WTC11 (cell line): ENCODE measurements around the gene PHLDB2. TPM values are rescaled to one million over a fixed set of nuclear protein-coding genes. Genes with fewer than 3 reads are reported as not detected.
A peak's percentile ranks its signal among the peaks of the same experiment; 100 is the strongest.

Experiments
- ATAC-seq: fragments of 200-7000 bp; cut with Tn5 transposase; 2 replicates; pipeline ENCODE4 v1.10.0; 2021; ENCODE audit warnings: mild to moderate bottlenecking, moderate library complexity
- CTCF ChIA-PET: fragments of 300-600 bp; sonication (Branson Sonifier 250); formaldehyde crosslinking; loops from one replicate; lab custom pipeline; 2021; ENCODE audit warnings: antibody characterized with exemption; lab: Charles Lee
- POLR2A ChIA-PET: fragments of 350-600 bp; sonication (Branson Sonifier 250); formaldehyde crosslinking; loops from one replicate; lab custom pipeline; 2021; ENCODE audit warnings: antibody characterized with exemption; lab: Charles Lee
- DNase-seq: peaks from one replicate; pipeline ENCODE4 v3.0.0; 2021; ENCODE audit warnings: low spot score
- H3K27ac Mint-ChIP-seq: 2 replicates; pipeline ENCODE4 v1.8.0; 2021; ENCODE audit warnings: mixed read lengths
- H3K27me3 Mint-ChIP-seq: 2 replicates; pipeline ENCODE4 v1.8.0; 2021; ENCODE audit warnings: low read depth, mild to moderate bottlenecking, moderate library complexity, mixed read lengths
- H3K36me3 Mint-ChIP-seq: 2 replicates; pipeline ENCODE4 v1.8.0; 2021; ENCODE audit warnings: mixed read lengths
- H3K4me1 Mint-ChIP-seq: 2 replicates; pipeline ENCODE4 v1.8.0; 2022; ENCODE audit warnings: mixed read lengths
- H3K4me3 Mint-ChIP-seq: 2 replicates; pipeline ENCODE4 v1.8.0; 2021; ENCODE audit warnings: mild to moderate bottlenecking, moderate library complexity, mixed read lengths
- H3K9me3 Mint-ChIP-seq: 2 replicates; pipeline ENCODE4 v1.8.0; 2021; ENCODE audit warnings: mixed read lengths
- ATF1 ChIP-seq: sonication (generic); formaldehyde crosslinking; IDR thresholded peaks from 2 replicates; pipeline ENCODE4 v1.8.1; 2023; ENCODE audit warnings: mild to moderate bottlenecking, moderate library complexity, missing genetic modification reagents
- CREB1 ChIP-seq: sonication (generic); formaldehyde crosslinking; IDR thresholded peaks from 2 replicates; pipeline ENCODE4 v1.8.0; 2023; ENCODE audit warnings: mild to moderate bottlenecking, missing genetic modification reagents
- ELF4 ChIP-seq: sonication (generic); formaldehyde crosslinking; IDR thresholded peaks from 2 replicates; pipeline ENCODE4 v1.8.1; 2022; ENCODE audit warnings: low read depth, mild to moderate bottlenecking, moderate library complexity, missing genetic modification reagents
- ETV6 ChIP-seq: sonication (generic); formaldehyde crosslinking; IDR thresholded peaks from 2 replicates; pipeline ENCODE4 v1.8.1; 2022; ENCODE audit warnings: mild to moderate bottlenecking, missing genetic modification reagents
- GABPB1 ChIP-seq: sonication (generic); formaldehyde crosslinking; IDR thresholded peaks from 2 replicates; pipeline ENCODE4 v1.8.1; 2023; ENCODE audit warnings: mild to moderate bottlenecking, missing genetic modification reagents
- GRHL2 ChIP-seq: fragments of 250-450 bp; sonication (Bioruptor Pico); IDR thresholded peaks from 2 replicates; pipeline ENCODE4 v1.8.0; 2022; ENCODE audit warnings: mild to moderate bottlenecking, moderate library complexity; ENCODE audit not compliant: insufficient replicate concordance, severe bottlenecking
- HMGA2 ChIP-seq: fragments of 250-450 bp; sonication (Bioruptor Pico); IDR thresholded peaks from 2 replicates; pipeline ENCODE4 v1.4.0; 2021; ENCODE audit warnings: mild to moderate bottlenecking, moderate library complexity
- JAZF1 ChIP-seq: fragments of 250-450 bp; sonication (Bioruptor Pico); IDR thresholded peaks from 2 replicates; pipeline ENCODE4 v1.9.0; 2021; ENCODE audit warnings: moderate library complexity, mild to moderate bottlenecking, inconsistent platforms
- JUN ChIP-seq: sonication (generic); formaldehyde crosslinking; IDR thresholded peaks from 2 replicates; pipeline ENCODE4 v1.8.0; 2023; ENCODE audit warnings: mild to moderate bottlenecking, missing genetic modification reagents
- NR1H2 ChIP-seq: sonication (generic); formaldehyde crosslinking; IDR thresholded peaks from 2 replicates; pipeline ENCODE4 v1.9.0; 2021; ENCODE audit warnings: mild to moderate bottlenecking, moderate library complexity, missing genetic modification reagents
- OVOL2 ChIP-seq: fragments of 250-450 bp; sonication (Bioruptor Pico); IDR thresholded peaks from 2 replicates; pipeline ENCODE4 v1.9.0; 2021; ENCODE audit warnings: mild to moderate bottlenecking, borderline replicate concordance
- RORB ChIP-seq: fragments of 250-450 bp; sonication (Bioruptor Pico); IDR thresholded peaks from 2 replicates; pipeline ENCODE4 v1.9.0; 2021; ENCODE audit warnings: mild to moderate bottlenecking
- SMAD4 ChIP-seq: sonication (generic); formaldehyde crosslinking; IDR thresholded peaks from 2 replicates; pipeline ENCODE4 v1.8.0; 2022; ENCODE audit warnings: mild to moderate bottlenecking, missing genetic modification reagents
- TEAD1 ChIP-seq: sonication (generic); formaldehyde crosslinking; IDR thresholded peaks from 2 replicates; pipeline ENCODE4 v1.8.0; 2022; ENCODE audit warnings: mild to moderate bottlenecking, missing genetic modification reagents
- TEAD4 ChIP-seq: sonication (generic); formaldehyde crosslinking; IDR thresholded peaks from 2 replicates; pipeline ENCODE4 v1.8.0; 2022; ENCODE audit warnings: mild to moderate bottlenecking, missing genetic modification reagents
- ZNF121 ChIP-seq: sonication (generic); formaldehyde crosslinking; IDR thresholded peaks from 2 replicates; pipeline ENCODE4 v1.8.0; 2023; ENCODE audit warnings: missing genetic modification reagents
- ZNF416 ChIP-seq: fragments of 250-450 bp; sonication (Bioruptor Pico); IDR thresholded peaks from 2 replicates; pipeline ENCODE4 v1.9.0; 2021; ENCODE audit warnings: mild to moderate bottlenecking, inconsistent platforms
- total RNA-seq: library from RNA; stranded (reverse); gene quantifications from 3 replicates; pipeline ENCODE4 v1.2.3, GENCODE V29; 2021
- TF ChIP-seq, protein P1 (sequence below): fragments of 250-450 bp; sonication (Bioruptor Pico); IDR thresholded peaks from 2 replicates; pipeline ENCODE4 v1.9.0; 2021; ENCODE audit warnings: mild to moderate bottlenecking
- TF ChIP-seq, protein P2 (sequence below): fragments of 250-450 bp; sonication (Bioruptor Pico); IDR thresholded peaks from 2 replicates; pipeline ENCODE4 v1.9.0; 2021; ENCODE audit warnings: moderate library complexity, mild to moderate bottlenecking, inconsistent platforms, borderline replicate concordance
- TF ChIP-seq, protein P3 (sequence below): sonication (generic); formaldehyde crosslinking; IDR thresholded peaks from 2 replicates; pipeline ENCODE4 v1.8.1; 2022; ENCODE audit warnings: low read depth, missing genetic modification reagents, borderline replicate concordance
- TF ChIP-seq, protein P4 (sequence below): sonication (generic); formaldehyde crosslinking; IDR thresholded peaks from 2 replicates; pipeline ENCODE4 v1.8.1; 2023; ENCODE audit warnings: mild to moderate bottlenecking, missing genetic modification reagents, moderate library complexity
- TF ChIP-seq, protein P5 (sequence below): sonication (generic); formaldehyde crosslinking; IDR thresholded peaks from 2 replicates; pipeline ENCODE4 v1.8.1; 2023; ENCODE audit warnings: mild to moderate bottlenecking, missing genetic modification reagents
- TF ChIP-seq, protein P6 (sequence below): sonication (generic); formaldehyde crosslinking; IDR thresholded peaks from 2 replicates; pipeline ENCODE4 v1.8.0; 2022; ENCODE audit warnings: mild to moderate bottlenecking, missing genetic modification reagents
- TF ChIP-seq, protein P7 (sequence below): sonication (generic); formaldehyde crosslinking; conservative IDR thresholded peaks from 2 replicates; pipeline ENCODE4 v1.8.1; 2023; ENCODE audit warnings: mild to moderate bottlenecking, low read depth, missing genetic modification reagents, moderate library complexity

Gene PHLDB2
- total RNA-seq, 1 experiment from 2014 or later = 40.3 TPM

DNA sequence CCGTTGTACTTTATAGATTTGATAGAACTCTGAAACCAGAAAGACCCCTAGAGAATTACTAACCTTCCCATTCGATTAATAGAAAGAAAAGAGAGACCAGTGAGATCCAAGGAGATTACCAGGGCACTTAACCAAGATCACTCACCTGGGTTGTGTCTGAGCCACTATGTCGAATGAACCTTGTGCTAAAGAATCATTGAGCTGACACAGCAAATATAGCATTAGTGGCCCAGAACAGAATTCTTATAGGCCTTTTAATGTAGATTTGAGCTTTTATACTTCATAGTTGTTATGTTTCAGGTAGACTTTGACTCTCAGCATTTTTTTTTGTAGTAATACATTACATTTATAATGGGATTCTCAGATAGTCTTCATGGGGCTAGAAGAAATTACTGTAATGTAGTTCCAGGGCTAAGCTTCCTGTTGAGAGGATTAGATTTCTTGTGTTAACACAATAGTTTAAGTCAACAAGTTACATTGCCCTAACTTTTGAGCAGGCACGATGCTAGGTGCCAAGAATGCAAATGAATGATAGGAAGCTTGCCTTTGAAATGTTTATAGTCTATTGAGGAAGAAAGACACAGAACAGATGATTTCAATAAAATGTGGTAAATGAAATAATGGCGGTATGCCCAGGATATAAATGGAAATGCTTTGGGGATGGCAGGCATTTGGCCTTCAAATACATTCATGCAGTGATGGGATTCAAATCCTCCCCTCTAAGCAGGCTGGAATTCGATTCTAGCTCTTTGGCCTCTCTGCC is 95.3 kb downstream of the PHLDB2 start:
- POLR2A ChIA-PET = no interaction called here
- peaks cover under 1% of the 10 kb centered on the region for H3K36me3 Mint-ChIP-seq
- H3K27me3 Mint-ChIP-seq = peaks cover 29% of the 10 kb centered on the region
- H3K4me3 Mint-ChIP-seq = no peak overlapping the region
- TF ChIP-seq GRHL2 (CRISPR knock-in tag) (no peak), CREB1 (CRISPR knock-in tag) (no peak), RORB (CRISPR knock-in tag) (no peak), JUN (no peak), ELF4 (CRISPR knock-in tag) (no peak), OVOL2 (CRISPR knock-in tag) (no peak), ZNF416 (CRISPR knock-in tag) (no peak), ZNF121 (CRISPR knock-in tag) (no peak), NR1H2 (CRISPR knock-in tag) (no peak), TEAD1 (CRISPR knock-in tag) (no peak)
- TF ChIP-seq, protein P1, sequence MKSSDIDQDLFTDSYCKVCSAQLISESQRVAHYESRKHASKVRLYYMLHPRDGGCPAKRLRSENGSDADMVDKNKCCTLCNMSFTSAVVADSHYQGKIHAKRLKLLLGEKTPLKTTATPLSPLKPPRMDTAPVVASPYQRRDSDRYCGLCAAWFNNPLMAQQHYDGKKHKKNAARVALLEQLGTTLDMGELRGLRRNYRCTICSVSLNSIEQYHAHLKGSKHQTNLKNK = no peak
- TF ChIP-seq, protein P2, sequence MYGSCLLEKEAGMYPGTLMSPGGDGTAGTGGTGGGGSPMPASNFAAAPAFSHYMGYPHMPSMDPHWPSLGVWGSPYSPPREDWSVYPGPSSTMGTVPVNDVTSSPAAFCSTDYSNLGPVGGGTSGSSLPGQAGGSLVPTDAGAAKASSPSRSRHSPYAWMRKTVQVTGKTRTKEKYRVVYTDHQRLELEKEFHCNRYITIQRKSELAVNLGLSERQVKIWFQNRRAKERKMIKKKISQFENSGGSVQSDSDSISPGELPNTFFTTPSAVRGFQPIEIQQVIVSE = no peak
- ATAC-seq (no peak), DNase-seq (no peak)
- CTCF ChIA-PET = interaction anchor here (1.0 to 2.2 kb wide), 5 partner anchors 24 to 238 kb away, joined by 3 to 7 read pairs (median 3); partner anchors contain the start of gene ABHD10
- H3K4me1 Mint-ChIP-seq = peaks cover 53% of the 10 kb centered on the region
- H3K27ac Mint-ChIP-seq = no peak overlapping the region
- no peaks in the 10 kb centered on the region for H3K9me3 Mint-ChIP-seq

DNA sequence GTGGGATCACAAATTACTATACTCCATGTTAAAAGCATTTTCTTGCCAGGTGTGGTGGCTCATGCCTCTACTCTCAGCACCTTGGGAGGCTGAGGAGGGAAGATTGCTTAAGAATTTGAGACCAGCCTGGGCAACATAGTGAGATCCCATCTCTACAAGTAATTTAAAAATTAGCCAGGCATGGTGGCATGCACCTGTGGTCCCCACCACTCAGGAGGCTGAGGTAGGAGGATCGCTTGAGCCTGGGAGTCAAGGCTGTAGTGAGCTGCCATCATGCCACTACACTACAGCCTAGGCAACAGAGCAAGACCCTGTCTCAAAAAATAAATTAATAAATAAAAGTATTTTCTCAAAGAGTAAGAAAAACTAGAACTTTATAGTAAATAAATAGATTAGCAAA is 96.8 kb downstream of the PHLDB2 start:
- ATAC-seq (no peak), DNase-seq (no peak)
- peaks cover 3% of the 10 kb centered on the region for H3K36me3 Mint-ChIP-seq
- ChIA-PET POLR2A (no interaction called here), CTCF (interaction anchor here (1.7 to 2.0 kb wide), 3 partner anchors 23 to 61 kb away, joined by 5 to 8 read pairs (median 6); partner anchors contain the start of gene ABHD10)
- H3K27ac Mint-ChIP-seq = no peak overlapping the region
- H3K27me3 Mint-ChIP-seq = peaks cover 33% of the 10 kb centered on the region
- no peaks in the 10 kb centered on the region for H3K9me3 Mint-ChIP-seq
- peak; percentile 90 for TF ChIP-seq ZNF121 (CRISPR knock-in tag)
- TF ChIP-seq, protein P3, sequence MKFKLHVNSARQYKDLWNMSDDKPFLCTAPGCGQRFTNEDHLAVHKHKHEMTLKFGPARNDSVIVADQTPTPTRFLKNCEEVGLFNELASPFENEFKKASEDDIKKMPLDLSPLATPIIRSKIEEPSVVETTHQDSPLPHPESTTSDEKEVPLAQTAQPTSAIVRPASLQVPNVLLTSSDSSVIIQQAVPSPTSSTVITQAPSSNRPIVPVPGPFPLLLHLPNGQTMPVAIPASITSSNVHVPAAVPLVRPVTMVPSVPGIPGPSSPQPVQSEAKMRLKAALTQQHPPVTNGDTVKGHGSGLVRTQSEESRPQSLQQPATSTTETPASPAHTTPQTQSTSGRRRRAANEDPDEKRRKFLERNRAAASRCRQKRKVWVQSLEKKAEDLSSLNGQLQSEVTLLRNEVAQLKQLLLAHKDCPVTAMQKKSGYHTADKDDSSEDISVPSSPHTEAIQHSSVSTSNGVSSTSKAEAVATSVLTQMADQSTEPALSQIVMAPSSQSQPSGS (CRISPR knock-in tag) = no peak
- TF ChIP-seq, all 79 proteins: peak for 1
- peaks cover 56% of the 10 kb centered on the region for H3K4me1 Mint-ChIP-seq
- no peak overlapping the region for H3K4me3 Mint-ChIP-seq

DNA sequence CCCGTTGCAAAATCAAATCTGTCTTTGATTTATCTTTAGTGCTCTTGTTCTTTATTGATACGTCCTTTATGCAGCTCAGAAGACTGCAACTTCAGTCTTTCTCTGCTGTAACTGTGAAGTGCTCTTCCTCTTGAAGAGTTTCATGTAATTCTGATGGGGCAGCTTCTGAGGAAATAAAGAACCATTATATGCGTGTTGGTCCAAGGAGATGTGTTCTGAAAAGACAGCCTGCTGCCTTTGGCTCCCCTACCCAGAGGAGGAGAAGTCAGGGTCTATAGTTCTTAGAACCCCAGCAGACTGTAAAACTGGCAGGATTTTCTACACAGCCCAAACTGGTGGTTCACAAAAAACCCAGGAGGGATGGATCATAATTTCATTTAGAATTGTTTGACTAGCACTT is 97.4 kb downstream of the PHLDB2 start:
- ChIA-PET CTCF (interaction anchor here (0.9 to 2.0 kb wide), 6 partner anchors 22 to 288 kb away, joined by 3 to 8 read pairs (median 6); partner anchors contain the start of genes ABHD10 and PHLDB2), POLR2A (no interaction called here)
- H3K4me1 Mint-ChIP-seq = peaks cover 59% of the 10 kb centered on the region
- no peak for ATAC-seq
- no peak for DNase-seq
- H3K36me3 Mint-ChIP-seq = peaks cover 3% of the 10 kb centered on the region
- H3K27me3 Mint-ChIP-seq = peaks cover 33% of the 10 kb centered on the region
- no peak overlapping the region for H3K27ac Mint-ChIP-seq
- H3K4me3 Mint-ChIP-seq = no peak overlapping the region
- H3K9me3 Mint-ChIP-seq = no peaks in the 10 kb centered on the region
- TF ChIP-seq ATF1 (CRISPR knock-in tag) = no peak
- TF ChIP-seq, protein P2 = no peak
- no peak for TF ChIP-seq SMAD4 (CRISPR knock-in tag)
- TF ChIP-seq, protein P4, sequence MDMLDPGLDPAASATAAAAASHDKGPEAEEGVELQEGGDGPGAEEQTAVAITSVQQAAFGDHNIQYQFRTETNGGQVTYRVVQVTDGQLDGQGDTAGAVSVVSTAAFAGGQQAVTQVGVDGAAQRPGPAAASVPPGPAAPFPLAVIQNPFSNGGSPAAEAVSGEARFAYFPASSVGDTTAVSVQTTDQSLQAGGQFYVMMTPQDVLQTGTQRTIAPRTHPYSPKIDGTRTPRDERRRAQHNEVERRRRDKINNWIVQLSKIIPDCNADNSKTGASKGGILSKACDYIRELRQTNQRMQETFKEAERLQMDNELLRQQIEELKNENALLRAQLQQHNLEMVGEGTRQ (CRISPR knock-in tag) = no peak
- TF ChIP-seq GABPB1 (CRISPR knock-in tag) = no peak
- TF ChIP-seq, protein P5, sequence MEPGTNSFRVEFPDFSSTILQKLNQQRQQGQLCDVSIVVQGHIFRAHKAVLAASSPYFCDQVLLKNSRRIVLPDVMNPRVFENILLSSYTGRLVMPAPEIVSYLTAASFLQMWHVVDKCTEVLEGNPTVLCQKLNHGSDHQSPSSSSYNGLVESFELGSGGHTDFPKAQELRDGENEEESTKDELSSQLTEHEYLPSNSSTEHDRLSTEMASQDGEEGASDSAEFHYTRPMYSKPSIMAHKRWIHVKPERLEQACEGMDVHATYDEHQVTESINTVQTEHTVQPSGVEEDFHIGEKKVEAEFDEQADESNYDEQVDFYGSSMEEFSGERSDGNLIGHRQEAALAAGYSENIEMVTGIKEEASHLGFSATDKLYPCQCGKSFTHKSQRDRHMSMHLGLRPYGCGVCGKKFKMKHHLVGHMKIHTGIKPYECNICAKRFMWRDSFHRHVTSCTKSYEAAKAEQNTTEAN (CRISPR knock-in tag) = no peak
- no peak for TF ChIP-seq HMGA2
- no peak for TF ChIP-seq ETV6
- no peak for TF ChIP-seq GRHL2 (CRISPR knock-in tag)
- TF ChIP-seq, protein P6, sequence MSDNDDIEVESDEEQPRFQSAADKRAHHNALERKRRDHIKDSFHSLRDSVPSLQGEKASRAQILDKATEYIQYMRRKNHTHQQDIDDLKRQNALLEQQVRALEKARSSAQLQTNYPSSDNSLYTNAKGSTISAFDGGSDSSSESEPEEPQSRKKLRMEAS (CRISPR knock-in tag) = no peak
- no peak for TF ChIP-seq JAZF1
- TF ChIP-seq JUN = no peak
- TF ChIP-seq, protein P7, sequence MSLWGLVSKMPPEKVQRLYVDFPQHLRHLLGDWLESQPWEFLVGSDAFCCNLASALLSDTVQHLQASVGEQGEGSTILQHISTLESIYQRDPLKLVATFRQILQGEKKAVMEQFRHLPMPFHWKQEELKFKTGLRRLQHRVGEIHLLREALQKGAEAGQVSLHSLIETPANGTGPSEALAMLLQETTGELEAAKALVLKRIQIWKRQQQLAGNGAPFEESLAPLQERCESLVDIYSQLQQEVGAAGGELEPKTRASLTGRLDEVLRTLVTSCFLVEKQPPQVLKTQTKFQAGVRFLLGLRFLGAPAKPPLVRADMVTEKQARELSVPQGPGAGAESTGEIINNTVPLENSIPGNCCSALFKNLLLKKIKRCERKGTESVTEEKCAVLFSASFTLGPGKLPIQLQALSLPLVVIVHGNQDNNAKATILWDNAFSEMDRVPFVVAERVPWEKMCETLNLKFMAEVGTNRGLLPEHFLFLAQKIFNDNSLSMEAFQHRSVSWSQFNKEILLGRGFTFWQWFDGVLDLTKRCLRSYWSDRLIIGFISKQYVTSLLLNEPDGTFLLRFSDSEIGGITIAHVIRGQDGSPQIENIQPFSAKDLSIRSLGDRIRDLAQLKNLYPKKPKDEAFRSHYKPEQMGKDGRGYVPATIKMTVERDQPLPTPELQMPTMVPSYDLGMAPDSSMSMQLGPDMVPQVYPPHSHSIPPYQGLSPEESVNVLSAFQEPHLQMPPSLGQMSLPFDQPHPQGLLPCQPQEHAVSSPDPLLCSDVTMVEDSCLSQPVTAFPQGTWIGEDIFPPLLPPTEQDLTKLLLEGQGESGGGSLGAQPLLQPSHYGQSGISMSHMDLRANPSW (CRISPR knock-in tag) = no peak
- TF ChIP-seq TEAD4 (CRISPR knock-in tag) = no peak
